Caco-2 (cell line): ENCODE results near the gene STK25. TPM values are rescaled to one million over a fixed set of nuclear protein-coding genes. Genes with fewer than 3 reads are reported as not detected.

Source experiments
- BruUV-seq: library from RNA; stranded (reverse); fragments of 400-500 nt; replicated peaks from 2 replicates; lab custom pipeline; 2021; lab: Mats Ljungman, UMichigan
- CTCF ChIA-PET: fragments of 300-600 bp; sonication (Branson Sonifier 250); formaldehyde crosslinking; loops from one replicate; lab custom pipeline; 2022; ENCODE audit warnings: antibody characterized with exemption; lab: Charles Lee
- POLR2A ChIA-PET: fragments of 300-600 bp; sonication (Branson Sonifier 250); formaldehyde crosslinking; loops from one replicate; lab custom pipeline; 2022; ENCODE audit warnings: antibody characterized with exemption; lab: Charles Lee
- DNase-seq, 2 experiments: peaks; one replicate each; pipeline versions ENCODE4 v3.0.0 to v3.0.0-alpha.2; 2020 to 2022
- H3K27me3 ChIP-seq: replicated peaks from 2 replicates; pipeline ENCODE4 v1.6.0; 2011; ENCODE audit warnings: low read length; ENCODE audit not compliant: control insufficient read depth, insufficient read depth
- H3K36me3 ChIP-seq: 2 replicates; pipeline ENCODE4 v1.5.1; 2011; ENCODE audit warnings: low read length; ENCODE audit not compliant: control insufficient read depth, insufficient read depth
- H3K4me1 ChIP-seq: fragments of 250-450 bp; sonication (Bioruptor Pico); 2 replicates; pipeline ENCODE4 v1.5.1; 2020; ENCODE audit warnings: mild to moderate bottlenecking
- H3K4me3 ChIP-seq: 2 replicates; pipeline ENCODE4 v1.5.1; 2011; ENCODE audit warnings: low read depth, mild to moderate bottlenecking, control low read depth, low read length
- H3K9me3 ChIP-seq: fragments of 250-450 bp; sonication (Bioruptor Pico); 2 replicates; pipeline ENCODE4 v1.5.1; 2020; ENCODE audit warnings: mild to moderate bottlenecking, moderate library complexity
- H3K27ac Mint-ChIP-seq: one replicate; pipeline ENCODE4 v1.8.0; 2022; ENCODE audit warnings: mixed read lengths; ENCODE audit not compliant: unreplicated experiment
- H3K27me3 Mint-ChIP-seq: one replicate; pipeline ENCODE4 v1.8.0; 2022; ENCODE audit warnings: mixed read lengths; ENCODE audit not compliant: insufficient read depth, unreplicated experiment
- H3K36me3 Mint-ChIP-seq: one replicate; pipeline ENCODE4 v1.8.0; 2022; ENCODE audit warnings: mild to moderate bottlenecking, mixed read lengths; ENCODE audit not compliant: insufficient read depth, unreplicated experiment
- H3K4me1 Mint-ChIP-seq: one replicate; pipeline ENCODE4 v1.8.0; 2022; ENCODE audit warnings: low read depth, mixed read lengths; ENCODE audit not compliant: unreplicated experiment
- H3K4me3 Mint-ChIP-seq: one replicate; pipeline ENCODE4 v1.8.0; 2022; ENCODE audit warnings: mild to moderate bottlenecking, moderate library complexity, mixed read lengths; ENCODE audit not compliant: unreplicated experiment
- H3K9me3 Mint-ChIP-seq: one replicate; pipeline ENCODE4 v1.8.0; 2022; ENCODE audit warnings: mixed read lengths; ENCODE audit not compliant: unreplicated experiment
- CTCF ChIP-seq, 2 experiments: fragments of 200-600 bp in 1 of 2; IDR thresholded peaks; 1 replicate in 1 of 2; 2 replicates in 1 of 2; pipeline versions ENCODE4 v1.5.1 to v1.8.0; 2011 to 2022; ENCODE audit warnings: antibody characterized with exemption in 1 of 2, control low read depth in 1 of 2, inconsistent platforms in 1 of 2, low read depth in 1 of 2, low read length in 1 of 2, mild to moderate bottlenecking in 1 of 2, moderate library complexity in 1 of 2; ENCODE audit not compliant: insufficient read depth in 1 of 2, severe bottlenecking in 1 of 2, unreplicated experiment in 1 of 2
- intact Hi-C: fragments of 100-400 bp; cut with micrococcal nuclease; formaldehyde crosslinking; loops from one replicate; pipeline ENCODE4 v1.10.0; 2022; ENCODE audit not compliant: unreplicated experiment
- total RNA-seq: library from RNA; stranded (reverse); gene quantifications from 2 replicates; pipeline ENCODE4 v1.2.3, GENCODE V29; 2022

STK25 gene
- total RNA-seq, 1 experiment from 2014 or later, result 92.6 TPM

DNA sequence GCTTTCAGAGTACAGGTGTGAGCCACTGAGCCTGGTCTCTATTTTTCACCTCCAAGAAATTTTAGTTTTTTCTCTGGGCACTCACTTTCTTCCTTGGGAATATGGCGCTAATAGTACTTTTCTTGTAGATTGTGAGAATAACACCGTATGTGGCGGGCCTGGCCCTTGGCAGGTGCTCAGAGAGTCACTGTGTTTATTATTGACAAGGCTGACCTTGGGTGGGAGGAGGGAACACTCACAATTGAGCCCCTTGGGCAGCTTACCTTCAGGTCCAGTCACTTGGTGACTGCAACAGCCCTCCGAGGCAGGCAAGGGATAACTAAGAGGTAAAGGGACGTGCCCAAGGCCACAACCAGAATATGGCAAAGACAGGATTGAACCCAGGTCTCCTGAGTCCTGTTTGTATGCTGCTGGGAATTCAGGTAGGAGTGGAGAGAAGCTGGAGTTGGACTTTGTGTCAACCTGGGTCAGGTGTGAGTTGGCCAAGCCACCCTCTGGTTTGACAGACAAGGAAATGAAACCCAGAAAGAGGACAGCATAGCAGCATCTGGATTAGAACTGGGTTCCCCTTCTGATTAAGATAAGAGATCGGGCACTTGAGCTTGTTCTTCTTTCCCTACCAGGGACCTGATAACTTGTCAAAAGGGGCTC lies 2.8 kb upstream of the STK25 start:
- no peaks in the 10 kb centered on the region for H3K36me3 ChIP-seq
- Mint-ChIP-seq H3K27ac (no peak overlapping the region), H3K36me3 (peaks cover 14% of the 10 kb centered on the region), H3K9me3 (no peaks in the 10 kb centered on the region), H3K4me1 (no peaks in the 10 kb centered on the region), H3K27me3 (no peaks in the 10 kb centered on the region), H3K4me3 (no peak overlapping the region)
- no peaks in the 10 kb centered on the region for H3K27me3 ChIP-seq
- H3K4me3 ChIP-seq, result no peak overlapping the region
- CTCF ChIA-PET, result no interaction called here
- TF ChIP-seq CTCF (IDR thresholded peaks at IDR 0.05; ENCODE audit: insufficient read depth in 1 of 2, low read depth in 1 of 2, low read length in 1 of 2, severe bottlenecking in 1 of 2, unreplicated experiment in 1 of 2), result no peak
- H3K4me1 ChIP-seq, result no peaks in the 10 kb centered on the region
- POLR2A ChIA-PET, result no interaction called here
- intact Hi-C loops, result no loop called here
- DNase-seq, result no peak
- H3K9me3 ChIP-seq, result no peaks in the 10 kb centered on the region
- TSS peak; percentile 26 for BruUV-seq

DNA sequence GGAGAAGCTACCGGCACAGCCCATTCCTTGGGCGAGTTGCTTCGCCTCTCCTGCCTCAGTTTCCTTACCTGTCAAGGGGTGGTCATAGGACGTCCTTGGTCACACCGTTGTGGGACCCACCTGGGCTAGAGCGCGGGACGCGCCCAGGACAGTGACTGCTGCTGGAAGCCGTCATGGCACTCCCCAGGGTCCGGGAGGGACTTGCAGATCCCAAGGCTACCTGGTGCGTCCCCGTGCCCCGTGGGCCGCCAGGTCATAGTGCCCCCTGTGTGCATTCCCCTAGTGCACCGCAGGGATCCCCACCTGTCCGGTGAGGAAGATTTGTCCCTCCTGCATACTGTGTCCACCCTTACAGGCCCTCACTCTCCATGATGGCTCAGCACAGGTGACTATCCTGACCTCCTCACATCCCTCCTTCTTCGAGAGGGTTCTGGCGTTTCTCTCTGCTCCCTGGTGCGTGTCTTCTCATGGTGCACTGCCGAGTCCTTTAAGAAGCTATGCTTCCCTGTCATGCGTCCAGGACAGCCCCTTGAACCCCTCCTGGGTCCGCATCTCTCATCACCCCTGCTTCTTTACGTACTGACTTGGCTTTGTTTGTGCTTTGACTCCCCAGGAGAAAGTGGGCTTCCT lies 886 bp upstream of the STK25 start:
- H3K9me3 Mint-ChIP-seq, result no peaks in the 10 kb centered on the region
- peak overlapping the region; percentile 86 for H3K4me3 Mint-ChIP-seq
- H3K36me3 ChIP-seq, result no peaks in the 10 kb centered on the region
- H3K4me1 Mint-ChIP-seq, result no peaks in the 10 kb centered on the region
- no peaks in the 10 kb centered on the region for H3K4me1 ChIP-seq
- TF ChIP-seq CTCF (IDR thresholded peaks at IDR 0.05; ENCODE audit: insufficient read depth in 1 of 2, low read depth in 1 of 2, low read length in 1 of 2, severe bottlenecking in 1 of 2, unreplicated experiment in 1 of 2), result no peak
- peak overlapping the region; percentile 85 for H3K27ac Mint-ChIP-seq
- peak overlapping the region; percentile 81 for H3K4me3 ChIP-seq
- peak in 1 of 2 experiments; percentile 36 for DNase-seq
- no peaks in the 10 kb centered on the region for H3K27me3 Mint-ChIP-seq
- ChIA-PET POLR2A (no interaction called here), CTCF (no interaction called here)
- H3K36me3 Mint-ChIP-seq, result peaks cover 13% of the 10 kb centered on the region
- intact Hi-C loops, result loop anchor here (2.0 to 5.0 kb wide), 2 partner anchors 38 to 50 kb away; partner anchors contain the start of gene BOK
- H3K27me3 ChIP-seq, result no peaks in the 10 kb centered on the region
- BruUV-seq, result TSS peak; percentile 33
- H3K9me3 ChIP-seq, result no peaks in the 10 kb centered on the region

DNA sequence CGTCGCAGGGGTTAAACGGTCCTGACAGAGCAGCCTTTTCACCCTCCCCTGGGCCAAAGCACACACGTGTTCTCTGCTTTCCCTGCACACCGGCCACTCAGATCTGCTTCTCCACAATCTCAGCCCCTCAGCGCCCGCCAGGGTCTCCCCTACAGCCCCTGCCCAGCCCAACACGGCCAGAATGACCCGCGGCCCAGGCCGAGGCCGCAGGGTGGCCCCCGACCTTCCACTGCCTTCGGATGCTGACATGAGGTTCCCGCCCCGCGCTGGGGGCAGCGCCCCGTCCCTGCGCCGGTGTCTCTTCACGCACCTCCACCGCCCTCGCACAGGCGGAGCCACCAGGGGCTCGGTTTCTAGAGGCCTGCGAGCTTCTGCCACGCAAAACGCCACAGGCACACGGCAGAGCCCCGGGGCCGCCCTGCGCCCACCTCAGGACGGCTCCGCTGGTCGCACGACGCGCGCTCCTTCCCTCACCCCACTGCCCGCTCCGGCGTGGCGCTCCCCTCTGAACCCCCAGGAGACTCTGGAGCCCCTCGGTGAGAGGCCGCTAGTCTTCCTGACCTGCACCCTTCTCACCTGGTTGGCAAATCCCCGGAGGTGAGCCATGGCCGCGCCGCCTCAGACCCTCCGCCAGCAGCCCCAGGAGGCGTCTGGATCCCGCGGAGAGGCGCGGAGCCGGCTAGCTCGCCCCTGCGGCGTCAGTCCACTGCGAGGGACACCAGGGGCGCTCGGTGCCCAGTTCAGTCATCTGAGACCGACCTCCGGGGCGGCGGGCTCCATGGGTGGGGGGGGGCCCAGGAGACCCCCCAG lies 749 bp downstream of the STK25 start:
- Histone ChIP-seq H3K9me3 (no peaks in the 10 kb centered on the region), H3K36me3 (no peaks in the 10 kb centered on the region), H3K4me3 (peak overlapping the region; percentile 76), H3K27me3 (no peaks in the 10 kb centered on the region), H3K4me1 (no peaks in the 10 kb centered on the region)
- peak in 1 of 2 experiments; percentile 28 for TF ChIP-seq CTCF (IDR thresholded peaks at IDR 0.05; ENCODE audit: insufficient read depth in 1 of 2, low read depth in 1 of 2, low read length in 1 of 2, severe bottlenecking in 1 of 2, unreplicated experiment in 1 of 2)
- Mint-ChIP-seq H3K27ac (peak overlapping the region; percentile 39), H3K9me3 (no peaks in the 10 kb centered on the region), H3K4me1 (no peaks in the 10 kb centered on the region), H3K36me3 (peaks cover 13% of the 10 kb centered on the region), H3K27me3 (no peaks in the 10 kb centered on the region), H3K4me3 (peak overlapping the region; percentile 86)
- ChIA-PET POLR2A (interaction anchor here (0.6 kb wide), 1 partner anchor 179 kb away, joined by 3 read pairs; the partner anchor contains the start of gene DTYMK), CTCF (interaction anchor here (0.5 to 2.0 kb wide), 3 partner anchors 52 to 232 kb away, joined by 3 to 7 read pairs (median 4); no protein-coding TSS in a partner anchor)
- DNase-seq, result peak; percentile 55 to 74
- BruUV-seq, result no TSS peak
- intact Hi-C loops, result loop anchor here (2.0 to 5.0 kb wide), 2 partner anchors 40 to 51 kb away; partner anchors contain the start of gene BOK
